GM23338 (cell line): Measurements from ENCODE around the gene MYH7. TPM values are rescaled to one million over a fixed set of nuclear protein-coding genes. Genes with fewer than 3 reads are reported as not detected.
A peak's percentile ranks its signal among the peaks of the same experiment; 100 is the strongest.
"Not testable (repeated sequence)": the region's sequence is repeated elsewhere in the genome, so short reads cannot be mapped to it uniquely, and the experiment has no call there.

Experiments used
- ATAC-seq: fragments of 200-7000 bp; cut with Tn5 transposase; 3 replicates; pipeline ENCODE4 v1.9.1; 2020
- DNase-seq: peaks from one replicate; pipeline ENCODE4 v3.0.0-alpha.2; 2015; ENCODE audit warnings: low spot score
- H2AFZ ChIP-seq: fragments of 200-600 bp; sonication (generic); 2 replicates; pipeline ENCODE4 v1.8.0; 2016; ENCODE audit warnings: antibody characterized with exemption, mild to moderate bottlenecking, moderate library complexity
- H3F3A ChIP-seq: fragments of 200-600 bp; sonication (generic); replicated peaks from 2 replicates; pipeline ENCODE4 v1.8.0; 2017; ENCODE audit warnings: antibody characterized with exemption, mixed run types, low read depth
- H3K27ac ChIP-seq: fragments of 200-600 bp; sonication (generic); 2 replicates; pipeline ENCODE4 v1.6.1; 2016; ENCODE audit warnings: low read depth
- H3K27me3 ChIP-seq: fragments of 200-600 bp; sonication (generic); 2 replicates; pipeline ENCODE4 v1.8.0; 2016; ENCODE audit warnings: mild to moderate bottlenecking, mixed run types, moderate library complexity; ENCODE audit not compliant: insufficient read depth
- H3K36me3 ChIP-seq: fragments of 200-600 bp; sonication (generic); 2 replicates; pipeline ENCODE4 v1.8.0; 2016; ENCODE audit warnings: mild to moderate bottlenecking; ENCODE audit not compliant: insufficient read depth
- H3K4me1 ChIP-seq: fragments of 200-600 bp; sonication (generic); 2 replicates; pipeline ENCODE4 v1.8.0; 2016; ENCODE audit warnings: mild to moderate bottlenecking, moderate library complexity; ENCODE audit not compliant: insufficient read depth
- H3K4me2 ChIP-seq: fragments of 200-600 bp; sonication (generic); 2 replicates; pipeline ENCODE4 v1.7.1; 2017; ENCODE audit warnings: mixed run types
- H3K4me3 ChIP-seq: fragments of 200-600 bp; sonication (generic); 2 replicates; pipeline ENCODE4 v1.6.1; 2016; ENCODE audit warnings: mixed run types
- H3K79me2 ChIP-seq: fragments of 200-600 bp; sonication (generic); replicated peaks from 2 replicates; pipeline ENCODE4 v1.8.0; 2017; ENCODE audit warnings: mild to moderate bottlenecking; ENCODE audit not compliant: insufficient read depth
- H3K9me2 ChIP-seq: fragments of 200-600 bp; sonication (generic); 2 replicates; pipeline ENCODE4 v1.8.0; 2017; ENCODE audit not compliant: insufficient read depth
- H4K20me1 ChIP-seq: fragments of 200-600 bp; sonication (generic); replicated peaks from 2 replicates; pipeline ENCODE4 v1.8.0; 2017; ENCODE audit warnings: mild to moderate bottlenecking; ENCODE audit not compliant: insufficient read depth
- H3K27ac Mint-ChIP-seq: 2 replicates; pipeline ENCODE4 v1.8.0; 2020; ENCODE audit warnings: inconsistent platforms, mild to moderate bottlenecking, moderate library complexity, mixed read lengths
- H3K27me3 Mint-ChIP-seq: 3 replicates; pipeline ENCODE4 v1.8.0; 2022; ENCODE audit warnings: low read depth, mild to moderate bottlenecking, moderate library complexity, mixed read lengths, inconsistent platforms; ENCODE audit not compliant: insufficient read depth, poor library complexity
- H3K36me3 Mint-ChIP-seq: 3 replicates; pipeline ENCODE4 v1.8.0; 2021; ENCODE audit warnings: low read depth, mild to moderate bottlenecking, inconsistent platforms, moderate library complexity, mixed read lengths
- H3K4me1 Mint-ChIP-seq: 3 replicates; pipeline ENCODE4 v1.8.0; 2020; ENCODE audit warnings: mild to moderate bottlenecking, inconsistent platforms, mixed read lengths
- H3K4me3 Mint-ChIP-seq: 3 replicates; pipeline ENCODE4 v1.8.0; 2021; ENCODE audit warnings: moderate library complexity, mild to moderate bottlenecking, inconsistent platforms, mixed read lengths
- H3K9me3 Mint-ChIP-seq: 3 replicates; pipeline ENCODE4 v1.8.0; 2020; ENCODE audit warnings: moderate library complexity, mild to moderate bottlenecking, inconsistent platforms, mixed read lengths
- CREB1 ChIP-seq: fragments of 250-450 bp; sonication (Bioruptor Pico); IDR thresholded peaks from 2 replicates; pipeline ENCODE4 v1.5.0; 2020; ENCODE audit warnings: low read depth, mild to moderate bottlenecking, moderate library complexity
- CTCF ChIP-seq, 2 experiments: fragments of 200-600 bp in 1 of 2; sonication (generic) in 1 of 2; conservative IDR thresholded peaks; 2 replicates each; pipeline versions ENCODE4 v1.5.1 to v1.6.1; 2016 to 2017; ENCODE audit warnings: antibody characterized with exemption in 2 of 2, low read depth in 2 of 2, mild to moderate bottlenecking in 2 of 2, moderate library complexity in 1 of 2
- ETS1 ChIP-seq: IDR thresholded peaks from 2 replicates; pipeline ENCODE4 v1.6.1; 2016; ENCODE audit warnings: antibody characterized with exemption
- EZH2 ChIP-seq: fragments of 200-600 bp; sonication (generic); IDR thresholded peaks from one replicate; pipeline ENCODE4 v1.8.0; 2017; ENCODE audit warnings: antibody characterized with exemption, mild to moderate bottlenecking, low read depth; ENCODE audit not compliant: unreplicated experiment
- EZH2phosphoT487 ChIP-seq: fragments of 200-600 bp; sonication (generic); IDR thresholded peaks from one replicate; pipeline ENCODE4 v1.8.1; 2018; ENCODE audit warnings: antibody characterized with exemption; ENCODE audit not compliant: unreplicated experiment
- JUNB ChIP-seq: IDR thresholded peaks from one replicate; pipeline ENCODE4 v1.6.1; 2016; ENCODE audit warnings: antibody characterized with exemption; ENCODE audit not compliant: unreplicated experiment
- NANOG ChIP-seq: IDR thresholded peaks from 2 replicates; pipeline ENCODE4 v1.6.1; 2016; ENCODE audit warnings: antibody characterized with exemption, borderline replicate concordance
- POLR2AphosphoS5 ChIP-seq: IDR thresholded peaks from 2 replicates; pipeline ENCODE4 v1.6.1; 2016; ENCODE audit warnings: antibody characterized with exemption, low read depth
- REST ChIP-seq: IDR thresholded peaks from one replicate; pipeline ENCODE4 v1.6.1; 2018; ENCODE audit warnings: antibody characterized with exemption; ENCODE audit not compliant: unreplicated experiment
- STAT1 ChIP-seq: IDR thresholded peaks from one replicate; pipeline ENCODE4 v1.6.1; 2016; ENCODE audit warnings: antibody characterized with exemption; ENCODE audit not compliant: unreplicated experiment
- ZNF114 ChIP-seq: fragments of 250-450 bp; sonication (Bioruptor Pico); IDR thresholded peaks from 2 replicates; pipeline ENCODE4 v1.5.0; 2020; ENCODE audit warnings: mild to moderate bottlenecking, moderate library complexity
- ZNF331 ChIP-seq: fragments of 250-450 bp; sonication (Bioruptor Pico); IDR thresholded peaks from 2 replicates; pipeline ENCODE4 v1.5.0; 2020; ENCODE audit warnings: low read depth, mild to moderate bottlenecking, moderate library complexity
- polyA plus RNA-seq: library from polyadenylated mRNA; unstranded; fragments of >200 nt; fragmentation: Nextera tagmentation; extraction: Ambion mirVana; gene quantifications from 2 replicates; pipeline ENCODE4 v1.2.1, GENCODE V29; 2016
- total RNA-seq: library from RNA; depleted of rRNA; stranded (reverse); fragments of >200 nt; shearing (Covaris generic); gene quantifications from 2 replicates; pipeline ENCODE4 v1.2.3, GENCODE V29; 2014

MYH7 gene
- total and polyA plus RNA-seq, 2 experiments from 2014 or later, result not detected

GRCh38 chr14:23456883-23457586 lies 21.6 kb upstream of the MYH7 start:
- not testable (repeated sequence) for H3K4me1 Mint-ChIP-seq, H2AFZ ChIP-seq, H3K27ac ChIP-seq, H3F3A ChIP-seq, H3K4me3 Mint-ChIP-seq, H3K4me3 ChIP-seq, H3K9me3 Mint-ChIP-seq, H3K36me3 ChIP-seq, H3K4me1 ChIP-seq, H3K27ac Mint-ChIP-seq, H3K79me2 ChIP-seq, H3K27me3 ChIP-seq, H4K20me1 ChIP-seq, H3K27me3 Mint-ChIP-seq, H3K36me3 Mint-ChIP-seq, H3K9me2 ChIP-seq, H3K4me2 ChIP-seq
- TF ChIP-seq CTCF (conservative IDR thresholded peaks at IDR 0.05; ENCODE audit: low read depth in 2 of 2), result peak; percentile 61 to 73
- peak; percentile 74 for DNase-seq
- peak; percentile 92 for ATAC-seq

GRCh38 chr14:23454445-23454856 lies 19.0 kb upstream of the MYH7 start:
- Histone ChIP-seq H3K4me3 (no peak overlapping the region), H3K27me3 (no peaks in the 10 kb centered on the region), H3F3A (no peaks in the 10 kb centered on the region), H3K79me2 (no peaks in the 10 kb centered on the region), H3K4me2 (no peak overlapping the region), H3K36me3 (no peaks in the 10 kb centered on the region), H3K4me1 (peaks cover 7% of the 10 kb centered on the region; the same call in 1 of the 2 replicates), H4K20me1 (no peaks in the 10 kb centered on the region), H3K9me2 (no peaks in the 10 kb centered on the region), H3K27ac (no peak overlapping the region), H2AFZ (peak overlapping the region; percentile 9; the same call in 1 of the 2 replicates)
- H3K27ac Mint-ChIP-seq, result no peak overlapping the region
- H3K9me3 Mint-ChIP-seq, result no peaks in the 10 kb centered on the region
- ATAC-seq, result no peak
- H3K4me3 Mint-ChIP-seq, result no peak overlapping the region
- peaks cover 7% of the 10 kb centered on the region for H3K4me1 Mint-ChIP-seq
- no peak for DNase-seq
- no peaks in the 10 kb centered on the region for H3K36me3 Mint-ChIP-seq
- peaks cover 6% of the 10 kb centered on the region for H3K27me3 Mint-ChIP-seq
- TF ChIP-seq EZH2phosphoT487, result no peak
- TF ChIP-seq EZH2, result no peak
- TF ChIP-seq ETS1, result no peak
- no peak for TF ChIP-seq STAT1
- no peak for TF ChIP-seq REST
- TF ChIP-seq NANOG, result no peak
- no peak for TF ChIP-seq CREB1 (CRISPR knock-in tag)
- no peak for TF ChIP-seq ZNF114 (CRISPR knock-in tag)
- TF ChIP-seq CTCF (conservative IDR thresholded peaks at IDR 0.05; ENCODE audit: low read depth in 2 of 2), result no peak
- no peak for TF ChIP-seq ZNF331 (CRISPR knock-in tag)
- no peak for TF ChIP-seq JUNB
- no peak for TF ChIP-seq POLR2AphosphoS5
